ENCODE results near the gene CLDN1. TPM values are rescaled to one million over a fixed set of nuclear protein-coding genes. Genes with fewer than 3 reads are reported as not detected.
A peak's percentile ranks its signal among the peaks of the same experiment; 100 is the strongest.

CLDN1 gene
- total RNA-seq, 1 donor from 2014 or later = 169 TPM

DNA sequence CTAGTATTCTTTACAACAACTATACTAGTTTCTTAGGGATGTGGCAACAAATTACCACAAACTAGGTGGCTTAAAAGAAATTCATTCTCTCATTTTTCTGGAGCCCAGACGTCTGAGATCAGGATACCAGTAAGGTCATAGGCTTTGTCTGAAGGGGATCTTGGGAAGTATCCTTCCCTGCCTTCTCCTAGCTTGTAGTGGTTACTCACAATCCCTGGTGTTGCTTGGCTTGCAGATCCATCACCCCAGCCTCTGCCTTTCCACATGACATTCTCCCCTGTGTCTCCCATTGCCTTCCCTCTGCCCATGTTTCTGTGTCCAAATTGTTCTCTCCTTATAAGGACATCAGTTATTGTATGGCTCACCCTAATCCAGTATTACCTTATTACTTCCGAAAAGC, 24.3 kb upstream of the CLDN1 start:
- no peak overlapping the region for H3K4me3 ChIP-seq (ENCODE audit: low read depth, low read length)
- TF ChIP-seq, protein P1, sequence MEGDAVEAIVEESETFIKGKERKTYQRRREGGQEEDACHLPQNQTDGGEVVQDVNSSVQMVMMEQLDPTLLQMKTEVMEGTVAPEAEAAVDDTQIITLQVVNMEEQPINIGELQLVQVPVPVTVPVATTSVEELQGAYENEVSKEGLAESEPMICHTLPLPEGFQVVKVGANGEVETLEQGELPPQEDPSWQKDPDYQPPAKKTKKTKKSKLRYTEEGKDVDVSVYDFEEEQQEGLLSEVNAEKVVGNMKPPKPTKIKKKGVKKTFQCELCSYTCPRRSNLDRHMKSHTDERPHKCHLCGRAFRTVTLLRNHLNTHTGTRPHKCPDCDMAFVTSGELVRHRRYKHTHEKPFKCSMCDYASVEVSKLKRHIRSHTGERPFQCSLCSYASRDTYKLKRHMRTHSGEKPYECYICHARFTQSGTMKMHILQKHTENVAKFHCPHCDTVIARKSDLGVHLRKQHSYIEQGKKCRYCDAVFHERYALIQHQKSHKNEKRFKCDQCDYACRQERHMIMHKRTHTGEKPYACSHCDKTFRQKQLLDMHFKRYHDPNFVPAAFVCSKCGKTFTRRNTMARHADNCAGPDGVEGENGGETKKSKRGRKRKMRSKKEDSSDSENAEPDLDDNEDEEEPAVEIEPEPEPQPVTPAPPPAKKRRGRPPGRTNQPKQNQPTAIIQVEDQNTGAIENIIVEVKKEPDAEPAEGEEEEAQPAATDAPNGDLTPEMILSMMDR (conservative IDR thresholded peaks at IDR 0.05; ENCODE audit: low read depth, low read length) = no peak
- no peak for DNase-seq (ENCODE audit: low read depth)

DNA sequence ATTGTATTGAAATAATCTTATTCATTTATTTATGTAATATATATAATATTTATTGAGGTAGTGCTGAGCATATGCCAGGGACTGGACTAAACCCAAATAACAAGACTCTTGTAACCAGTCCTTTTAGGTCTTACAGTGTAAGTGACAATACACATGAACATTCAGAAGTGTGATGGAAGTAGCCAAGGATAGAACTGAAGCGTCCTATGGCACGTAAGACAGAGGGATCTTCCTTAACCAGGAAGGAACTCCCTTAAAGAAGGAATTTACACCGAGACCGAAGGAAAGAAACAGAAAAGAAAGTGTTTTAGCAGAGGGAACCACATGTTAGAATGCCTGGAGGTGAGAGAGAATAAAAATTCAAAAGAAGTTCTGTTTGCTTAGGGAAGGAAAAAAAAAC, 23.6 kb upstream of the CLDN1 start:
- DNase-seq (ENCODE audit: low read depth) = no peak
- H3K4me3 ChIP-seq (ENCODE audit: low read depth, low read length) = peak overlapping the region; percentile 38
- TF ChIP-seq, protein P1 (conservative IDR thresholded peaks at IDR 0.05; ENCODE audit: low read depth, low read length) = no peak

DNA sequence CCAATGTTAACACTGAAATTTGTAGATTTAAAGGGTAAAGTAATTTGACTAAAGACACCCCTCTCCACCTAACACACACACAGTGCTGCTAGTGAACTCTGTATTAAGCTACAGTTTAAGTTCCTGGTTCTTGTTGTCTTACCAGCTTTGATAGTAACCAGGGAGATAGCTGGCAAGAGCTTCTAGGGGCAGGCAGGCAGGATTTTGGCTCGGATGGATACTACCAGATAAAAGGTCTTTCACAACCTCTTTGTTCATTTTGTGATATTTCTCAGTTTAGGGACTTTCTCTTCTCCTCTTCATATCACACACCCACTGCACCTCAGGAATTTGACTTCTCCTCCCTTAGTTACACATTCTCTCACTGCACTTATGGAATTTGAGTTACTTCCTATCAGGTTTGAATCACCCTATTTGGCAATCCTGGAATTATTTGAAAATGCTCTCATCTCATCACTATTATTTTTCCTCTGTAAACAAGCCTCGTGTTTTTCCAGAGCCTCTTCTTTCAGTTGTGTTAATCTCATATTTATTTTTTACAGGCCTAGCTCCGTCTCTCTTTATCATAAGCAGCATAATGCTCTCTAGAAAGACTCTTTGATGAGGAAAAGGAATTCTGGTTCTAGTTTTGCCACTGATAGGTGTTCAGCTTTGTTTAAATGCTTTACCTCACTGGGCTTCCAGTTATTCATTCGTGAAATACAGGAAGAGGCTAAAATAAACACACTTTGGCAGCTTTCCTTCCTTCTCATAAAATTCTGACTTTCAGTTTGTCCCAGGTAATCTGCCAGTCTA, 23.0 kb upstream of the CLDN1 start:
- DNase-seq (ENCODE audit: low read depth) = peak; percentile 100
- H3K4me3 ChIP-seq (ENCODE audit: low read depth, low read length) = peak overlapping the region; percentile 38
- TF ChIP-seq, protein P1 (conservative IDR thresholded peaks at IDR 0.05; ENCODE audit: low read depth, low read length) = no peak

DNA sequence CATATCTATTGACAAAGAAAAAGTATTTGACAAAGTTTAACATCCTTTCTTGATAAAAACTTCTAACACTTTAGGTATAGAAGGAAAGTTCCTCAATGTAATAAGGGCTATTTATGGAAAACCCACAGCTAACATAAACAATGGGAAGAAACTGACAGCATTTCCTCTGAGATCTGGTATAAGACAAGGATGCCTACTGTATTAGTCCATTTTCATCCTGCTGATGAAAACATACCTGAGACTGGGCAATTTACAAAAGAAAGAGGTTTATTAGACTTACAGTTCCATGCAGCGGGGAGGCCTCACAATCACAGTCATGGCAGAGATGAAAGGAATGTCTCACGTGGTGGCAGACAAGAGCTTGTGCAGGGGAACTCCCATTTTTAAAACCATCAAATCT, 17.8 kb upstream of the CLDN1 start:
- no peak for DNase-seq (ENCODE audit: low read depth)
- TF ChIP-seq, protein P1 (conservative IDR thresholded peaks at IDR 0.05; ENCODE audit: low read depth, low read length) = no peak
- H3K4me3 ChIP-seq (ENCODE audit: low read depth, low read length) = no peak overlapping the region

DNA sequence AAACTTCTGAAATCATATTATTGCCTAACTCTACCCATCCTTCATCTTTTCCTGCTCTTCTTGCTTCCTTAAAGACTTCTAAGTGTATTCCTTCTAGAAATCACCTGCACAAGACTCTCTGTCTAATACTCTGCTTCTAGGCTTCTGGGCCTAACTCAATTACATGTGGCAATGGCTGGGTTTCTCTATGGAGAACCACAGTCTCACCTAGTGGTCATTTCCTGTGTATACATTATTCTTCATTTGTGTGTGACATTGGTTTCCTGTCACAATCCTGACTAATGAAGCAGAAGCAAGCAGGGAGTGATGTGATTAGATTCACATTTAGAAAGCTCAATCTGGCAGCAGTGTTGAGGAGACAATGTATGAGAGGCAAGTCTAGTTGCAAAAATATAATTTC, 16.9 kb upstream of the CLDN1 start:
- TF ChIP-seq, protein P1 (conservative IDR thresholded peaks at IDR 0.05; ENCODE audit: low read depth, low read length) = peak; percentile 38
- H3K4me3 ChIP-seq (ENCODE audit: low read depth, low read length) = no peak overlapping the region
- DNase-seq (ENCODE audit: low read depth) = no peak

DNA sequence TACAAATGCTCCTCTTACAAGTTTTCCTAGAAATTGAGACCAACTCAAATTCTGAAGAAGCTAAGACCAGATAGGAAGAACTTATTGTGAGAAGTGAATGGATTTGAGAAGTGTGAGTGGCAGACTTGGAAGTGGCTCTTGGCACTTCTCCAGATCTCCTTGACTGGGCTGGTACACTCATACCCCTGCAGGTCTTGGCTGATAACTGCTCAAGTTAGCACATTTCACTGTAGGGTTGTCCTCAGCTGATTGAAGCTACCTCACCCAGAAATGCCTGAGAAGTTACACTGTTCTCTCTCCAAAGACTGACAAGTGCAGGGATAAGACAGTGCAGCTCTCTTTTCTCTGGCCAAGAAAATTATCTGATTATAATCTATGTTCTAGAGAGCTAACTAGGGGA, 16.5 kb upstream of the CLDN1 start:
- no peak overlapping the region for H3K4me3 ChIP-seq (ENCODE audit: low read depth, low read length)
- TF ChIP-seq, protein P1 (conservative IDR thresholded peaks at IDR 0.05; ENCODE audit: low read depth, low read length) = no peak
- peak; percentile 76 for DNase-seq (ENCODE audit: low read depth)

DNA sequence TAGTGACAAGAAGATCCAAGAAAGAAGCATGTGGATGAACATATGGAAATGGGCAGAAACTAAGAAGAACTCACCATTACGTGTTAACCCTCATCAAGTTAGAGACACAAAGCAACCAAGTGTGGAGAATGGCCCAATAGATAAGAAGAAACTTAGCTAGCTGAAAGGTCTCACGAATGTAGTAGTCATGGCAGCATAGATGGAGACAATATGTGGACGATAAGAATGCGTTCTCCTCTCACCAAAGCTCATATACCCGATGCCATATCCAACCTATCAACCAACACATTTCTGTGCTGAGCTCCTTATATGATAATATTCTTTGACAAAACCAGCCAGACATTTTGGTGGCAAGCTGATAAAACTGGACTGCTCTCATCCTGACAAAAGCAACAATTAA, 15.1 kb upstream of the CLDN1 start:
- no peak overlapping the region for H3K4me3 ChIP-seq (ENCODE audit: low read depth, low read length)
- TF ChIP-seq, protein P1 (conservative IDR thresholded peaks at IDR 0.05; ENCODE audit: low read depth, low read length) = no peak
- no peak for DNase-seq (ENCODE audit: low read depth)

Data from epithelial cell of proximal tubule (primary cell).